Mesenteric fat pad (tissue), 1 donor: ENCODE measurements around the gene IKZF2. TPM values are rescaled to one million over a fixed set of nuclear protein-coding genes. Genes with fewer than 3 reads are reported as not detected.

Experiments
- DNase-seq: peaks from one replicate; pipeline ENCODE4 v3.0.0-alpha.2; 2020; ENCODE audit warnings: low spot score
- total RNA-seq: library from RNA; stranded (reverse); fragmentation: NEBNext Ultra II Directional; extraction: Animal tissue kit (Norgen Biotek cat#: 25700); gene quantifications from one replicate; pipeline ENCODE4 v1.2.1, GENCODE V29; 2021
- donor health status: DM: yes; HTN: yes; CAD: no.

The IKZF2 gene
- total RNA-seq, 1 donor from 2014 or later: 7.6 TPM

DNA sequence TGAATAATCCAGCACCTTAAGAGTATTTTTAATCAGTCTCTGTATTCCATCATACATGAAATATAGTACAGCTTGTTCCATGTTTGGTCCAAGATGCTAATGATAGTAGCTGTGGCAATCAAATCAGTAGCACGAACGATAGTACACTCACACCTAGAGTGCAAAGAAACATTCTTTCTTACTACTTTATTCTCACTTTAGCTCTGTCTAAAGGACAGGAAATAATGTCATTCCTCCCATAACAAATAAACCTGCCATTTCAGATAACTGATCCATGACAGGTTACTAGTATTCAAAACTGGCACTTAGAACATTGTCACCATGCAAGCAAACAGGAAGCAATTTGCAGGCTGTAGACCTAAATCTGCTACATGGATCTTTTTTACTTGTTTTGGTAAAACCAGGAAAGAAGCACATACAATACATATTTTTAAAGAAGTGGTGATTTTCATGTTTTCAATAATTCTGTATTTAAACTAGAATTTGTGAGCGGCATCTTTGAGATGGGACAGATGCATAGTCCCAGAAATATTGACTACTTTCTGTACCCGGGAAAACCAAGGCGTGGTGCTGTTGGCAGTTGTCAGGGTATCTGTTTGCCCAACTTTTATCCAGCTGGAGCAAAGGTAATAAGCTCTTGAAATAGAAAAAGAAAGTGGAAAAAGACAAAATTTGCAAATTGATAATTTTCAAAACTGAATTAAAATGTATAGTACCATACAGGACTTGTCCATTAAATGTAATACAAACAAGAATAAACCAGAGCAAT, 49.5 kb downstream of the IKZF2 start:
- DNase-seq: no peak

- DNase-seq: no peak
These were observed 50.3 kb downstream of the IKZF2 start for GRCh38 chr2:213101109-213101508.

DNA sequence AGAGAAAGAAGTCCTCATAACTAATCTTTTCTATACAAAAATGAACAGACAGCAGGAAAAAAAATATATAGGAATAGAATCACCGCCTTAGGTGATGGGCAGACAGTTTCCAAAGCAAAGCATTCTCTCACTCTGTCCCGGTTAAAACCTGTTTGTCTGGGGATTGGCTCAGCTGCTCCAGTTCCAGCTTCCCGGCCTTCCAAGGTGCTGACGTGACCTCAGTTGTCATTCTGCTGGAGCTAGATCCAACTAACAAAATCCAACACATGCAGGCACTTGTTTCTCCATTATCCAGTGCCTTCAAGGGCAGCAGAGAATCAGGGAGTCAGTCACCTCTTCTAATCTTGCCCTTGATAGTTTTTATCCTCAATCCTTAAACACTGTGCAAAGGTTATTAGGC, 52.8 kb downstream of the IKZF2 start:
- DNase-seq: no peak

DNA sequence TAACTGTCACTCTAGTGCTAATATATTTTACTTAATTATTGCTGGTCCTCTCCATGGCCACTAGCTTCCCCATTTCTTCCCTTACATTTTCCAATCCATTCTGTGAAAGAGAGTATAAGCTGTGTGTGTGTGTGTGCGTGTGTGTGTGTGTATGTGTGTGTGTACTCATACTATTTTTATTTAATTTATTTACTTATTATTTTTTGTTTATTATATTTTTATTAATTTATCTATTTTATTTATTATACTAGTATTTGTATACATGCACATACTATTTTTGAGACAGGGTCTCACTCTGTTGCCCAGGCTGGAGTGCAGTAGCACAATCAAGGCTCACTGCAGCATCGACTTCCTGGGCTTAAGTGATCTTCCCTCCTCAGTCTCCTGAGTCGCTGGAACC, 59.6 kb downstream of the IKZF2 start:
- no peak for DNase-seq

- no peak for DNase-seq
These were observed 60.6 kb downstream of the IKZF2 start for GRCh38 chr2:213090772-213091171.

DNA sequence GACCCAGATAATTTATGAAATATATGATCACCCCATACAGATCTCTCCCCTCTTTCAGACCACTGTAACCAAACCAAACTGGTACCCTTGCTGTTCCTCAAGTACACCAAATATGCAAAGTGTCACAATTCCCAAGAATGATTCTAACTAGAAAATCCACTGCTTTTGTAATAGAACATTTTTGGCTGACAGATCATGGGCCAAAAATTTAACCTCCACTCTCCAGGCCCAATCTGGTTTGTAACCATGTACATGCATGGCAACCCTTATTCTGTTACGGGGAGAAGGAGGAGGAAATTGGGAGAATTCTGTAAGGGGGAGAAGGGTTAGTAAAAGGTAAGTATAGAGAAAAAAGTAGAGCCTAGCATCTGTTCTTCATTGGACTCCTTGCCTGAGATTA, 62.0 kb downstream of the IKZF2 start:
- no peak for DNase-seq

- DNase-seq: no peak
These were observed 64.4 kb downstream of the IKZF2 start for GRCh38 chr2:213087040-213087439.

- no peak for DNase-seq
These were observed 64.8 kb downstream of the IKZF2 start for GRCh38 chr2:213086571-213086970.

- no peak for DNase-seq
These were observed 65.4 kb downstream of the IKZF2 start for GRCh38 chr2:213086050-213086449.

DNA sequence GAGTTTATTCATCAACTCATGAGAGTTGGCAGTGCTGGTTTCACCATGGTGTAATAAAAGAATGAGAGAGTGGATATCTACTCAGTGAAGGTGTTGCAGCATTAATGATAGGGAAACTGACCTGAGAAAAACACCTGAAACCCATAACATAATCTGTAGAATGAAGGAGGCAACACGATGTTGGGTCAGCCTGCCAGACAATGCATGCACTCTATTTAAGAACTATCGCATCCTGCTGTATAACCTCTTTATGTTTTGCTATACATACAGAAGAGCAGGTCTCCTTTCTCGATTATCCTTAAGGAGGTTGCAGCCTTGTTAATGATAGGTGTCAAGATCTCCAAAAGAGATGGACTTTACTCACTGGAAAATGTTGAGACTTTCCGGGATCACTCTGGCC, 65.9 kb downstream of the IKZF2 start:
- DNase-seq: no peak

- no peak for DNase-seq
These were observed 67.2 kb downstream of the IKZF2 start for GRCh38 chr2:213084261-213084660.

DNA sequence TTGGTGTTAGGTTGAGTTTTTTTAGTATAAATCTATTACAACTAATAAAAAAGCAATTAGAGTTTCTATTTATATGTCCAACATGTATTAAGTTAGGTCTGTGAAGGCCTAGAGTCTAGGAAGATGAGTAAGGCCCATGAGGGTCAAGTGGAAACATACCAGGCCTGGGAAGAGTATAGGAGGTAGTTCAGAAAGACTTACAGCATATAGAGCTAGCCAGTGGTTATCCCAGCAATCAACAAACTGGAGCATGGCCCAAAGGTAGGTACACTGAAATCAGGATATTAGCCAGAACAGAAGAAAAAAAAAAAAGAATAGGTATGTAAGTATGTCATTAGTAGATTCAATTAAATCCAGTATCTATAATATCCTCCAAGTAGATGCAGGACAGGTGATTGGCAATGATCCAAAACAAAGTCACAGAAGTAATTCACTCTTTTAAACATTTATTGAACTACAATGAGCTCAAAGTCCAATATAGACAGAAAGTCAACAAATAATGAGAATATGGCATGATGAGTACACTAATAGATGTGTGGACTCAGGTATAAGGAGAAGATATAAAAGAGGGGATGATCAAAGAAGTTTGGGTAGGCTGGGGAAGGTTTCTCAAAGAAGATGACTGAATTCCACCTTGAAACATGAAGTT, 70.3 kb downstream of the IKZF2 start:
- DNase-seq: no peak

DNA sequence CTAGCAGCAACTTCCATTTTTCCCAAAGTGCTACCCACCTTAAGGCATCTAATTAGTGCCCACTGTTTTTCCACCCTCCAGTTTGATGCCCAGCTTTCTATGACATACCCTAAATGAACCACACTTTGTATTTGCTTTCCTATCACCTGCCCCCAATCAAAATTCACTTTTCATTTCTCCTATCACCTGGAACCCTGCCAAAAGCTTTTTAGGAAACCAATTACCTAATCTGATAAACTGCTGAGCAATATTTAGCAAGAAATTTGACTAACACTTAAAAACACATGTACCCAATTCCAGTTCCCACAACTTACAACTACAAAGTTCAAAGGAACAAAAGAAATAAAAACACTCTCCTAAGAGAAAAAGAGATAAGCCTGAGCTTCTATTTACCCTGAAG, 71.7 kb downstream of the IKZF2 start:
- DNase-seq: no peak

DNA sequence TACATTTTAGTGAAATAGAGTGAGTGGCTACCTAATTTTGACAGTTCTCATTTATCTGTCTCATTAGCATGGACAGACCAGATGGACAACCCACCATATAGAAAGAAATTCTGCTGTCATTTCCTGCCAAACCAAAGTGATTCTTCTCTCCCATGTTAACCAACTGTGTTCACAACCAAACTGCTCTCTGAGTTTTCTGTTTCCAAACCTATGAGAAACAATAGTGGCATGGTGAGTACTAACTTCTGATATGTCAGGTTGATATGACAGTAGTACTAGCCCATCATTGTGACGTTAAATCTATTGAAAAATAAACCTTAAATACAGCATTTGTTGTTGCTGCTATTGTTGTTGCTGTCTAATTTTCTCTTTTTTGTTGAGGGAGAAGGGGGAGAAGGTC, 72.7 kb downstream of the IKZF2 start:
- DNase-seq: no peak

DNA sequence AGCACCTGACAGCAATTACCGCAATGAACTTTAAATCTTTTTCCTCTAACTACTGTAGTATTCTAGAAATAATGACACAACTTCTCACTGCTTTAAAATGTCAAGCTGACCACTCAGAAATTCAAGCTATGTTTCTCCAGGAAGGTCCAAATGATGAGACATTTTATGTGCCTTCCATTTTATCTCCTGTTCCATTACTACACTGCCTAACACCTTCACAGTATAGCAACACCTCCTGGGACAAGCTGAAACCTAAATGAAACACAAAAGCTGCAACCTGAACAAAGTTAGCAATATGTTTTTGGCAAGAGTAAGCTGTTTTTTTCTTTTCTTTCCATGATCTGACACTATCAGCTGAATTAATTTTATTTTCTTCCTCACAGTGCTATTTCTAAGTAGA, 81.9 kb downstream of the IKZF2 start:
- no peak for DNase-seq

GRCh38 chr2:213068676-213069359, 82.6 kb downstream of the IKZF2 start:
- no peak for DNase-seq

GRCh38 chr2:213067888-213068287, 83.5 kb downstream of the IKZF2 start:
- no peak for DNase-seq

DNA sequence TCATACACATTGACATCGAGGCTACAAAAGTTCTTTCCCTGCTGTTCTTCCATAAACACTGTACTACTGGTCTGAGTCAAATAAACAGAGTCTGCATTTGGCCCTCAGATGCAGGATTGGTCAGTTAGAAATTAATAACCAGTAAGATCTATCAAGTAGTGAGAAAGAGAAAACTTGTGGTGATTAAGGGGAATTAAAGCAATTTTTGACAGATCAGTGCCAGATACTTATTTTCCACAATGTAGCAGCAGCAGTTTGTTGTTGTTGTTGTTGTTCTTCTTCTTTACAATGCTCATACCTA, 85.0 kb downstream of the IKZF2 start:
- DNase-seq: no peak

- DNase-seq: no peak
These were observed 85.6 kb downstream of the IKZF2 start for GRCh38 chr2:213065583-213066442.

DNA sequence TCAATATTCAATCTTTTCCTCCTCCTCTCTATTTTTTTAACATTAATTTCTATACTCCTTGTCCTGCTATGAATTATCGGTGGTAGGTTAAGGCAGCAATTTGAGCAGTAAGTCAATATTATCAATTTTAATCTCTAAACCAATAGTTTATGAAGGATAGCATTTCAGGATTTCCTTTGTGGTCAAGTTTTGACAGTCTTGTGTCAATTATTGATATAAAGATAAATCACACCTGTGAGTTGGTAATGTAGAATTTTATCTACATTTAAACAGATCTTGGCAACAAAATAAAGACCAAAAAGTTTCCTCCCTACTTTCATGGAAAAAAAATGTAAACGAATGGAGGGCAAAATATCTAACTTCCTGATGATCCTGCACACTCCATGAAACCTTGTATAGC, 87.3 kb downstream of the IKZF2 start:
- DNase-seq: no peak

- DNase-seq: no peak
These were observed 93.4 kb downstream of the IKZF2 start for GRCh38 chr2:213057977-213058376.

DNA sequence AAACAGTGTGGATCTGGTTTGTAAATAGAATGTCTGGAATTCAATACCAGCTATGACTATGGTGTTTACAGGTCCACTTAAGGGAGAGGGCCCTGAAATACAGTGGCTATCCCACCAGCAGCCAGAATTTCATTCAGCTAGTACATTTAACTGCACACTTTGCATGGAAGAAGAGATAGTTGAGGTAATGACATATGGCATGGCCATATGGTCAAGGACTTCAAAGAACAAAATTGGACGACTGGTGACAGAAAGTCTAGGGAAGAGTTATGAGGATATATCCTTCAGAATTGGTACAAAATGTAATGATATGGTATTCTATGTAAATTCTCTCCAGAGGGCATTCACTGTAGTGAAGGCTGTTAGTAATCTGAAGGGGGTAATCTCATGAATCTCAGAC, 105.0 kb downstream of the IKZF2 start:
- no peak for DNase-seq
